ENCODE results near the gene KCNS3.

Gene KCNS3

GRCh38 chr2:17971531-17972125 lies 93.2 kb downstream of the KCNS3 start:
- no peak overlapping the region for H3K27ac ChIP-seq (ENCODE audit: low read length)
- no peaks in the 10 kb centered on the region for H3K9me3 ChIP-seq (ENCODE audit: control insufficient read depth in 1 of 2, low read length in 2 of 2)
- H3K36me3 ChIP-seq (ENCODE audit: control insufficient read depth in 1 of 2, insufficient read depth in 2 of 2, low read length in 2 of 2): no peaks in the 10 kb centered on the region
- no peak overlapping the region for H3K4me3 ChIP-seq (ENCODE audit: low read depth in 1 of 2, low read length in 2 of 2)
- H3K27me3 ChIP-seq (ENCODE audit: low read depth, low read length): no peaks in the 10 kb centered on the region
- no peaks in the 10 kb centered on the region for H3K4me1 ChIP-seq (ENCODE audit: control insufficient read depth in 1 of 2, insufficient read depth in 2 of 2, low read length in 2 of 2)

DNA sequence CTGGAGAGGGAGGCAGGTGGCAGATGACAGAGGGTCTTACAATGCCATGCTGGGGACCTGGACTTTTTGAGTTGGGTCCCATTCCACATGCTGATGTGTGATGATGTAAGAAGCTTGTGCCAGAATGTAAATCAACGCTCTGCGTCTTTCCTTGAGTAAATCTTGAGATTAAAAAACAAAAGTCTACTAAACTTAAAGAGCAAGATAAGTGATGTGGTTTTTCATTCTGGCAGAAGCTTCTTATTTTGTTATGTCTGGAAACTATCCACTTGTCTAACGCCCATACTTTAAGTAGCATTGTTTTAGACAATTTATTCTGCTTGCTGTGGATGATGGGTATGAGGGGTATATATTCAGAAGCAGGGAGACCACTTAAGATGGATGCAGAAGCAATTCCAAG lies 94.5 kb downstream of the KCNS3 start:
- Histone ChIP-seq H3K9me3 (ENCODE audit: control insufficient read depth in 1 of 2, low read length in 2 of 2) (no peaks in the 10 kb centered on the region), H3K36me3 (ENCODE audit: control insufficient read depth in 1 of 2, insufficient read depth in 2 of 2, low read length in 2 of 2) (no peaks in the 10 kb centered on the region), H3K4me3 (ENCODE audit: low read depth in 1 of 2, low read length in 2 of 2) (no peak overlapping the region), H3K4me1 (ENCODE audit: control insufficient read depth in 1 of 2, insufficient read depth in 2 of 2, low read length in 2 of 2) (no peaks in the 10 kb centered on the region), H3K27me3 (ENCODE audit: low read depth, low read length) (no peaks in the 10 kb centered on the region), H3K27ac (ENCODE audit: low read length) (no peak overlapping the region)

DNA sequence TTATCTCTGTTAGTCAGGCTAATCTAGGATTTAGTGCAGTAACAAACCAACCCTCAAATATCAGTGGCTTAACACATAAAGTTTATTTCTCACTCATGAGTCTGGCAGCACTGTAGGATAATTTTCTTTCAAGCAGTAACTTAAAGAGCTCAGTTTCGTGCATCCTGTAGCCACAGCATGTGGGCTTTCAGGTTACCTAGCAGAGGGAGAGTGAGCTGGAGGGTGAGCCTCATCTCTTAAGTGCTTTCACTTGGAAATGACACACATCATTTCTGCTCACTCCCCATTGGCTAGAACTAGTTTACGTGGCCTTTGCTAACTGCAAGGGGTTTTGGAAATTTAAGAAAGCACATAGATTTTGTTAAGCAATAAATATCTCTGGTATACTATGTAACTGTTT lies 96.9 kb downstream of the KCNS3 start:
- no peaks in the 10 kb centered on the region for H3K4me1 ChIP-seq (ENCODE audit: control insufficient read depth in 1 of 2, insufficient read depth in 2 of 2, low read length in 2 of 2)
- H3K27me3 ChIP-seq (ENCODE audit: low read depth, low read length): no peaks in the 10 kb centered on the region
- no peak overlapping the region for H3K4me3 ChIP-seq (ENCODE audit: low read depth in 1 of 2, low read length in 2 of 2)
- no peak overlapping the region for H3K27ac ChIP-seq (ENCODE audit: low read length)
- H3K9me3 ChIP-seq (ENCODE audit: control insufficient read depth in 1 of 2, low read length in 2 of 2): no peaks in the 10 kb centered on the region
- H3K36me3 ChIP-seq (ENCODE audit: control insufficient read depth in 1 of 2, insufficient read depth in 2 of 2, low read length in 2 of 2): no peaks in the 10 kb centered on the region

- H3K4me1 ChIP-seq (ENCODE audit: control insufficient read depth in 1 of 2, insufficient read depth in 2 of 2, low read length in 2 of 2): no peaks in the 10 kb centered on the region
- no peaks in the 10 kb centered on the region for H3K27me3 ChIP-seq (ENCODE audit: low read depth, low read length)
- H3K9me3 ChIP-seq (ENCODE audit: control insufficient read depth in 1 of 2, low read length in 2 of 2): no peaks in the 10 kb centered on the region
- H3K36me3 ChIP-seq (ENCODE audit: control insufficient read depth in 1 of 2, insufficient read depth in 2 of 2, low read length in 2 of 2): no peaks in the 10 kb centered on the region
- H3K4me3 ChIP-seq (ENCODE audit: low read depth in 1 of 2, low read length in 2 of 2): no peak overlapping the region
- H3K27ac ChIP-seq (ENCODE audit: low read length): no peak overlapping the region
Observed at GRCh38 chr2:17976871-17977746, 98.6 kb downstream of the KCNS3 start.

DNA sequence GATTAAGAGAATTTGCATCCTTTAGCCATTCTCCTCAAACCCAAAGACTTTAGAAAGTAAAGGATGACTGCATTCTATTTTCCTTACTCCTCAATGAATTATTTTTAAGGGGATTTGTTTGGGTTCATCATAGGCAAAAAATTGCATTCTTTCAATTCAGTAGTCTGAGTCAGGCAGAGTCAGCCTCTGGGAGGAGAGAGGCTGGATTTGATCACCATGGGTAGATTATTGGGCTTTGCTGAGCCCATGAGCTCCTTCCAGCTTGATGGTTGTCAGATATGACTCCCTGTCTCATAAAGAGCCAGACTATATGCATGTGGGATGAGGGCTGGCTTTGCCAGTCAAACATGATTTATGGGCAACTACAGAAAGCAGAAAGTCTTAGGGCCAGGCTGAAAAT lies 101.2 kb downstream of the KCNS3 start:
- Histone ChIP-seq H3K27me3 (ENCODE audit: low read depth, low read length) (no peaks in the 10 kb centered on the region), H3K27ac (ENCODE audit: low read length) (no peak overlapping the region), H3K9me3 (ENCODE audit: control insufficient read depth in 1 of 2, low read length in 2 of 2) (no peaks in the 10 kb centered on the region), H3K4me1 (ENCODE audit: control insufficient read depth in 1 of 2, insufficient read depth in 2 of 2, low read length in 2 of 2) (no peaks in the 10 kb centered on the region), H3K36me3 (ENCODE audit: control insufficient read depth in 1 of 2, insufficient read depth in 2 of 2, low read length in 2 of 2) (no peaks in the 10 kb centered on the region), H3K4me3 (ENCODE audit: low read depth in 1 of 2, low read length in 2 of 2) (no peak overlapping the region)

GRCh38 chr2:17981936-17982335 lies 103.5 kb downstream of the KCNS3 start:
- no peaks in the 10 kb centered on the region for H3K9me3 ChIP-seq (ENCODE audit: control insufficient read depth in 1 of 2, low read length in 2 of 2)
- no peaks in the 10 kb centered on the region for H3K27me3 ChIP-seq (ENCODE audit: low read depth, low read length)
- no peak overlapping the region for H3K4me3 ChIP-seq (ENCODE audit: low read depth in 1 of 2, low read length in 2 of 2)
- H3K36me3 ChIP-seq (ENCODE audit: control insufficient read depth in 1 of 2, insufficient read depth in 2 of 2, low read length in 2 of 2): no peaks in the 10 kb centered on the region
- no peak overlapping the region for H3K27ac ChIP-seq (ENCODE audit: low read length)
- no peaks in the 10 kb centered on the region for H3K4me1 ChIP-seq (ENCODE audit: control insufficient read depth in 1 of 2, insufficient read depth in 2 of 2, low read length in 2 of 2)
